ENCODE measurements around the gene CCDC170. TPM values are rescaled to one million over a fixed set of nuclear protein-coding genes. Genes with fewer than 3 reads are reported as not detected.

The CCDC170 gene
- total and polyA plus RNA-seq, 4 donors: 2.4 to 24.1 (median 13.2) TPM

DNA sequence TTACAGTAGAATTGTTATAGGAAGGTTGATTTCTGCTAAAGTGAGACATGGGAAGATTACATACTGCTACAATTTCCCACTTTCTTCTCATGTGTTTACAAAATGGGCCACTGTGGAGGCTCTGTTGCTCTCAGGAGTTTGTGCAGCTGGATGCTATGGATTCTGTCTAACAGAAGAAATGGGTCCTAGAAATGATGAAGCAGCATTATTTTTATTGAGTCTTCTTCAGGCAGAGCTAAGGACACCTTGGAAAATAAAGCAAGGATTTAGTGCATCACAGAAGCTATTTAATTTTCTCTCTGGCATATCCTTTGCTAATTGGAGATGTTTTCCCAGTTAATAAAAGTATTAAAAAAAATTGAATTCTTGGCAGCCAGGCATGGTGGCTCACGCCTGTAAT is 29.2 kb downstream of the CCDC170 start:
- no peak overlapping the region for H3K4me3 ChIP-seq
- peaks cover 0 to 9% (median 0%) of the 10 kb centered on the region in 4 donors for H3K9me3 ChIP-seq (ENCODE audit: control insufficient read depth in 4 of 4, insufficient read depth in 3 of 4, low read length in 3 of 4)
- no peaks in the 10 kb centered on the region for H3K36me3 ChIP-seq (ENCODE audit: control insufficient read depth in 4 of 4, insufficient read depth in 4 of 4, low read length in 4 of 4)
- H3K9ac ChIP-seq (ENCODE audit: insufficient read depth in 1 of 2, low read length in 2 of 2): no peak overlapping the region
- H3K4me1 ChIP-seq (ENCODE audit: control insufficient read depth in 5 of 5, insufficient read depth in 5 of 5, low read length in 5 of 5): no peaks in the 10 kb centered on the region
- H3K27ac ChIP-seq (ENCODE audit: low read depth in 1 of 2, low read length in 1 of 2): no peak overlapping the region
- H3K27me3 ChIP-seq (ENCODE audit: control insufficient read depth in 3 of 3, insufficient read depth in 3 of 3, low read length in 2 of 3): no peaks in the 10 kb centered on the region
- ATAC-seq (ENCODE audit: insufficient read depth, low FRiP score) (no peak), DNase-seq (no peak)
- WGBS, 2 donors: 75 to 83% methylated on average over 1 of the region's 1 CpG
- TF ChIP-seq, protein P1, sequence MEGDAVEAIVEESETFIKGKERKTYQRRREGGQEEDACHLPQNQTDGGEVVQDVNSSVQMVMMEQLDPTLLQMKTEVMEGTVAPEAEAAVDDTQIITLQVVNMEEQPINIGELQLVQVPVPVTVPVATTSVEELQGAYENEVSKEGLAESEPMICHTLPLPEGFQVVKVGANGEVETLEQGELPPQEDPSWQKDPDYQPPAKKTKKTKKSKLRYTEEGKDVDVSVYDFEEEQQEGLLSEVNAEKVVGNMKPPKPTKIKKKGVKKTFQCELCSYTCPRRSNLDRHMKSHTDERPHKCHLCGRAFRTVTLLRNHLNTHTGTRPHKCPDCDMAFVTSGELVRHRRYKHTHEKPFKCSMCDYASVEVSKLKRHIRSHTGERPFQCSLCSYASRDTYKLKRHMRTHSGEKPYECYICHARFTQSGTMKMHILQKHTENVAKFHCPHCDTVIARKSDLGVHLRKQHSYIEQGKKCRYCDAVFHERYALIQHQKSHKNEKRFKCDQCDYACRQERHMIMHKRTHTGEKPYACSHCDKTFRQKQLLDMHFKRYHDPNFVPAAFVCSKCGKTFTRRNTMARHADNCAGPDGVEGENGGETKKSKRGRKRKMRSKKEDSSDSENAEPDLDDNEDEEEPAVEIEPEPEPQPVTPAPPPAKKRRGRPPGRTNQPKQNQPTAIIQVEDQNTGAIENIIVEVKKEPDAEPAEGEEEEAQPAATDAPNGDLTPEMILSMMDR (IDR thresholded peaks at IDR 0.05; ENCODE audit: control extremely low read depth, extremely low read depth): no peak

DNA sequence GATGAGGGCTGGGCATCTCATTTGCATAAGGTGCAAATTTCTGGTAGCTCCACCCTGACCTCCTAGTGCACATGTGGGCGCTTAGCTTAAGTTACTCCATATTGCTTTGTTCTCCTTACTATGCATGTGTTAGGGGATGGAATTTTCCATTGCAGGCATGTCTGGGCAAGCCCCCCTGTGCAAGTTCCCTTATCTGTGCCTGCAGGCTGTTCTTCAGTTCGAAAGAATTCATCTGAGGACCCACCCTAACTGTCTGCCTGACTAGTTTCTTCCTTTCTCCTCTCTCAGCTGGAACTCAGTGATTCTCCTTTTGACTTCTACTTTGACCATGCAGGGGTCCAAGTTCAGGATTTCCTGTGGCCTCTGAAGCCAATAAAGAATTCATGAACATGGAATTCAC is 30.2 kb downstream of the CCDC170 start:
- WGBS, 2 donors: 76 to 89% methylated on average over 2 of the region's 2 CpGs
- H3K4me1 ChIP-seq (ENCODE audit: control insufficient read depth in 5 of 5, insufficient read depth in 5 of 5, low read length in 5 of 5): no peaks in the 10 kb centered on the region
- H3K27ac ChIP-seq (ENCODE audit: low read depth in 1 of 2, low read length in 1 of 2): no peak overlapping the region
- H3K4me3 ChIP-seq: no peak overlapping the region
- DNase-seq (no peak), ATAC-seq (ENCODE audit: insufficient read depth, low FRiP score) (no peak)
- no peaks in the 10 kb centered on the region for H3K27me3 ChIP-seq (ENCODE audit: control insufficient read depth in 3 of 3, insufficient read depth in 3 of 3, low read length in 2 of 3)
- no peaks in the 10 kb centered on the region for H3K36me3 ChIP-seq (ENCODE audit: control insufficient read depth in 4 of 4, insufficient read depth in 4 of 4, low read length in 4 of 4)
- TF ChIP-seq, protein P1 (IDR thresholded peaks at IDR 0.05; ENCODE audit: control extremely low read depth, extremely low read depth): no peak
- no peak overlapping the region for H3K9ac ChIP-seq (ENCODE audit: insufficient read depth in 1 of 2, low read length in 2 of 2)
- peaks cover 0 to 6% (median 0%) of the 10 kb centered on the region in 4 donors for H3K9me3 ChIP-seq (ENCODE audit: control insufficient read depth in 4 of 4, insufficient read depth in 3 of 4, low read length in 3 of 4)

DNA sequence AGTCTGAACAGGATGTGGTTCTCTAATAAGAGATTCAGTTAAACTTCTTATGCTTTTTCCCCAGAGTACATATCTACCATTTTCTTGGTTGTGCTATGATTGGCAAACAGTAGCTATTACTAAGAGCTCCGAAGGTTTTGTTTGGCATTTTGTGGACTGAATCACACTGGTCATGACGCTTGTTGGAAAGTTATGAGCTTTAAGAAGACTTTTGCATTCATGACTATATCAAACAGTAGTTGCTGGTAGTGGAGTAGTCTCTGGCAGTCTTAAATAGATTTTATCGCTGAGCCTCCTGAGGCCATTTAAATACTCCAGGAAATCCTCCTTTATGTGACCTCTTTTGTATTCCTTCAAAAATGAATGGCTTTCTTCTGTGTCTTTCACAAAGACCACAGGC is 40.8 kb downstream of the CCDC170 start:
- WGBS, 2 donors: 90 to 94% methylated on average over 3 of the region's 3 CpGs
- H3K4me3 ChIP-seq: no peak overlapping the region
- peaks cover 0 to 8% (median 0%) of the 10 kb centered on the region in 4 donors for H3K9me3 ChIP-seq (ENCODE audit: control insufficient read depth in 4 of 4, insufficient read depth in 3 of 4, low read length in 3 of 4)
- H3K36me3 ChIP-seq (ENCODE audit: control insufficient read depth in 4 of 4, insufficient read depth in 4 of 4, low read length in 4 of 4): no peaks in the 10 kb centered on the region
- ATAC-seq (ENCODE audit: insufficient read depth, low FRiP score) (no peak), DNase-seq (no peak)
- H3K27ac ChIP-seq (ENCODE audit: low read depth in 1 of 2, low read length in 1 of 2): no peak overlapping the region
- H3K4me1 ChIP-seq (ENCODE audit: control insufficient read depth in 5 of 5, insufficient read depth in 5 of 5, low read length in 5 of 5): no peaks in the 10 kb centered on the region
- no peaks in the 10 kb centered on the region for H3K27me3 ChIP-seq (ENCODE audit: control insufficient read depth in 3 of 3, insufficient read depth in 3 of 3, low read length in 2 of 3)
- TF ChIP-seq, protein P1 (IDR thresholded peaks at IDR 0.05; ENCODE audit: control extremely low read depth, extremely low read depth): no peak
- H3K9ac ChIP-seq (ENCODE audit: insufficient read depth in 1 of 2, low read length in 2 of 2): no peak overlapping the region

Measured in lung (tissue), 12 donors.